ENCODE results near the gene FGGY.
"Not testable (repeated sequence)": the region's sequence is repeated elsewhere in the genome, so short reads cannot be mapped to it uniquely, and the experiment has no call there.

FGGY gene

DNA sequence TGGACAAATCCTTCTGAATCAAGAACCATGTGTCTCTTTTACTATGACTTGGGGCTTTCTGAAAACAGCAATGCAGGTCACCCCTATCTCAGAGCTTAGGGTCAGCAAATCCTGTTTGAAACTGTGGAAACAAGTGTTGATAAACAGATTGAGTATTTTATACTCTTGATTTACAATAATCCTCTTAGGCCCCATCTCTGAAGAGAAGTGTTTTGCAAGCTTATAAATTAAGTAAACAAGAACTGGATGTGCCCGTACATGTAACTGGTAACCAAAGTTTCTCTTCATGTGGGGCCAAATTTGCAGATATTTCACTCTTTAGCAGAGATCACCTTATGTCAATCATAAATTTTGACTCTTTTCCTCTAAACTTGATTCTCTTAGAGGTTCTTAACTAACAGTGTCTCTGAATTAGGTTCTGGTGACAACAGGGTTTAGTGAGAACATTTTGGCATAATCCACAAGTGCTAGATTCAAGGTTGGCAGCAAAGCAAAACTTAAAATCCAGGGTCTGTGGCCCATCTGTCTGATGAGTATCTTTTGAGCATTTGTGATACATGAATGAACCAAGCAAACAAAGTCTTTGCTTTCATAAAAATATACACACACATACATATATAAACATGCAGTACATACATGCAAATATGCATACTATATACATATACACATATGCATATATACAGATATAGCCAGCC is 334.8 kb downstream of the FGGY start:
- no peak for DNase-seq

DNA sequence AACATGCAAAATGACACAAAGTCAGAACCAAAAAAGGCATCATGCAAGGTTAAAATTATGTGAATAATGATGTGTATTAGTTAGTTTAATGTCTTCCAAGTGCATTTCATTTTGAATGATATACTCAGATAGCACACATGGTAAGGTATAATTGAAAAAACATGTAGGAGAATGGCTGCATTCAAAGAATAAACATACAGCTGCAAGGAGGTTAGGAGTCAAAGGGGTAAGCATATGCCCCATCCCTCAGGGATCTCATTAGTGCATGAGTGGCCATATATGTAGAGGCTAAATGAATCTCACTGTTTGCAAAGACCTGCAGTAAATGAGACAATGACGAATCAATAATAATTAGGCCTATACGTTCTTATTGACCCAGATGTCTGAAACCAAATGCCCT is 338.2 kb downstream of the FGGY start:
- no peak for DNase-seq

DNA sequence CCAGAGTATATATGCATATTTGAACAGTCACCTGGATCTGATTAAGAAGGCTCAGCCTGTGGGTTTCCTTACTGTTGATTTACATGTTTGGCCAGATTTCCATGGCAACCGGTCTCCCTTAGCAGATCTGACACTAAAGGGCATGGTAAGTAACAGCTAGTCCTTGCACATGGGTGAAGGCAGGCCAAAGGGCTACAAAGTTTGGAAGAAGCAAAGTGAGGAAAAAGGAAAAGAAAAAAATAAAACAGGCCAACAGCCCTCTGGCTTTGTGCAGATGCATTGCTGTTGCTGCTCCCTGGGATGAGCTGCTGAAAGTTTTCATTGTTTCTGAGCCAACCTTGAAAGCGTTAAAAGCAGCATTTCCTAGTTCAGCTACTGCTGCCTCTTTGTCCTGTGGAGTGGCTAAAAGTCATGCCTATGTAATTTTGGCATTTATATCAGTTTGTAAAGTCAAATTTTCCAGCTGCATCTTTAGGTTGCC is 341.4 kb downstream of the FGGY start:
- DNase-seq, result no peak

DNA sequence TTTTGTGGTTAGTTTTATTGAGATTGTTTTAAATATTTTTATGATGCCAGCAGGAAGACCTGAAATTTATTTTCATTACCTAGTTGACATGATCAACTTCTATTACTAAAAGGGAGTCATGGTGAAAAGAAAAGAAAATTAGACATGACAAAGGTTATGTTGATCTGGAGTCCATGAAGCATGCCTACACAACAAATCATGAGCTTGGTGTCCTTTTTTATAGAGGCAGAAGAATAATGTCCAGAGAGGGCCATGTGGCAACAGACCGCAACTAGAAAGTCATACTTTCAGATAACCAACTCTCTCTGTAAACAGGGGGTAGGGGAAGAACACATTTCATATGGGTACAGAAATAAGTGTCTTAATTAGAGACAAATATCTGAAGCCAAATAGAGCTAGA is 342.4 kb downstream of the FGGY start:
- no peak for DNase-seq

DNA sequence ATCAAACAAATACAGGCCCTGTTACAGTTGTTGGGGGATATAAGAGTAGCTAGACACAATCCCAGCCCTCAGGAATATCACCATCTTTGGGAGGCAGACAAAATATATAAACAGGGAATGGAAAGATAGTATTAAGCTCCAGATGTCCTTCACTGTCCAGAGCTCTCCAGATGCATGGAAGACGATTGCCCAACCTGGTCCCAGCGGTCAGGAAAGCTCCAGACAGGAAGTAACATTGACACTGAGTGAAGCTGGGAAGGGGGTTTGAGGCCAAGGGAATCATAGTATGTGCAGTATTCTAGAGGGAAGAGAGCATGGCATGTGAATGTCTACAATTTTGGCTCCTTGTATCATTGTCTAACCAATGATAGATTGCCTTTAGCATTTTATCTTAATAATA is 344.0 kb downstream of the FGGY start:
- DNase-seq, result no peak

DNA sequence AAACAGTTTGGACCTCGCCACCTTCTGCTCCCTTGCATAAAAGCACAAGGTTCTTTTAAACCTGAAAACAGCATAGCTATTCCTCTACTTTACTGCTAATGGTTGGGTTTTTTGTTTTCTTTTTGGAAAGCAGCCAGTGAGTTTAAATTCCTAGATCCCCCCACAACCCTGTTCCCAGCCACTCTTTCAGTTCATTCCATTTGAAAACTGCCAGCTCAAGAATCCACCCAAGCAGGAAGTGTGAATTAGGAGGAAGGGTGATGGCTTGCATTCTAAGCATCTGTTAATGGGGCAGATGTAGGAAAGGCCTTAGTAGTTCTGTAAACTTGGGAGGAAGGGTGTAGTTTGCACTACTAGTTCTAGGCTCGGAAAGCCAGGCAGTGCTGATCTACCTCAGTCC is 344.9 kb downstream of the FGGY start:
- peak in 2 of 56 donors; percentile 1 to 12 for DNase-seq

DNA sequence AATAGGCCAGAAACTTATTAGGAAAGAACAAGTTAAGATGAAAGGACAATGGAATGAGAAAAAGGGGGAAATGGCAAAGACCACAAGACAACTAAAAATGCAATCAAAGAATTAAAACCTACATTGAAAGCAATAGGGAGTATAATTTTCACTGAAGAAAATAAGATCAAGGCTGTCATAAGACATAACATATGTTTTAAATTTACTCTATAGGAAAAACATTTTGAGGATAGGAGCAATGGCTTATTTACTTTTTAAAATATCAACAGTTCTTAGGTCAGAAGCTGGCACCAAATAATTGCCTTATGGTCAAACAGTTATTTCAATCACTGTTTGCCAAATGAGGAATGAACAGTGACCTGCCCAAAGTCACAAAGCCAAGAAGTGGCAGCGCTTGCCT is 346.6 kb downstream of the FGGY start:
- no peak for DNase-seq

DNA sequence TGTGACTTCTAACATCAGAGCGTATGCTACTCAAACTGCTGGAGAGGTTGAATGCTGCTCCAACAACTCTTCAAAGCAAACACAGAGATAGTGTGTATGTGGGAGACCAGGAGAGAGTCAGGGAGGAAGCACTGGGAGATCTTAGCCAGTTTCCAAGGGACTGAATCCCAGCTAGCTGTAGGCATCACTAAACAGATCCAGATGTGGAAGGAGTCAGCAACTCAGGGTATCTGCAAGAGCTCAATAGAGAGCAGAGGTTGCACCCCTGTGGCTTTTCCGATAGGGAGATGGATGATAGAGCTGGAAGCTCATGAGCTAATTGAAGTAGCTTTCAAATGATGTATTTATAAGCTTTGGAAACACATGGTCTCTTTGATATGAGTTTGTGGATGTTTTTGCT is 349.0 kb downstream of the FGGY start:
- no peak for DNase-seq

DNA sequence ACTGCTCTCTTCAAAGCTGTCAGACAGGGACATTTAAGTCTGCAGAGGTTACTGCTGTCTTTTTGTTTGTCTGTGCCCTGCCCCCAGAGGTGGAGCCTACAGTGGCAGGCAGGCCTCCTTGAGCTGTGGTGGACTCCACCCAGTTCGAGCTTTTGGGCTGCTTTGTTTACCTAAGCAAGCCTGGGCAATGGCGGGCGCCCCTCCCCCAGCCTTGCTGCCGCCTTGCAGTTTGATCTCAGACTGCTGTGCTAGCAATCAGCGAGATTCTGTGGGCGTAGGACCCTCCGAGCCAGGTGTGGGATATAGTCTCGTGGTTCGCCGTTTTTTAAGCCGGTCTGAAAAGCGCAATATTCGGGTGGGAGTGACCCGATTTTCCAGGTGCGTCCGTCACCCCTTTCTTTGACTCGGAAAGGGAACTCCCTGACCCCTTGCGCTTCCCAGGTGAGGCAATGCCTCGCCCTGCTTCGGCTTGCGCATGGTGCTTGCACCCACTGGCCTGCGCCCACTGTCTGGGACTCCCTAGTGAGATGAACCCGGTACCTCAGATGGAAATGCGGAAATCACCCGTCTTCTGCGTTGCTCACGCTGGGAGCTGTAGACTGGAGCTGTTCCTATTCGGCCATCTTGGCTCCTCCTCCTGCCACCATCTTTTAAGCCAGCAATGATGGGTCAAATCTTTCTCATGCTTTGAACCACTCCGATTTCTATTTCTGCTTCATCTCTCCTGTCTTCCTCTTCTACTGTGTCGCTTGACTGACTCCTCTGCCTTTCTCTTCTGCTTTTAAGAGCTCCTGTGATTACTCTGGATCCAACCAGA is 356.5 kb downstream of the FGGY start:
- not testable (repeated sequence) for DNase-seq

DNA sequence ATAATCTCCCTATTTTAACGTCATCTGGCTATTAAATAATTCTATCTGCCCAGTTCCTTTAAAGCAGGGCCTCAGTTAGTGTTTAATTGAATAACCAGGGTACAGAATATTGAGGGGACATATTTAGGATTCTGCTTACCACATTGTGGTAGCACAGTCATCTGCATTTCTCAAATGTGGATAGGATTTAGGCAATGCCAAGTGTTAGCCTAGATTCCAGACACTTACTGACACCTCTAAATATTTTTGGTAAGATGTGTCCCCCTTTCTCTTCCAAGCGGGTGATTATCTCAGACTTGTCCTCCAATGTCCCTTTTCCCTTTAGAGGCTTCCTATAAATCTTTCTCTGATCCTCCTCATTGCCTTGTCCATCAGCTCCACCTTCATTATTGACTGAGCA is 357.1 kb downstream of the FGGY start:
- DNase-seq, result no peak

DNA sequence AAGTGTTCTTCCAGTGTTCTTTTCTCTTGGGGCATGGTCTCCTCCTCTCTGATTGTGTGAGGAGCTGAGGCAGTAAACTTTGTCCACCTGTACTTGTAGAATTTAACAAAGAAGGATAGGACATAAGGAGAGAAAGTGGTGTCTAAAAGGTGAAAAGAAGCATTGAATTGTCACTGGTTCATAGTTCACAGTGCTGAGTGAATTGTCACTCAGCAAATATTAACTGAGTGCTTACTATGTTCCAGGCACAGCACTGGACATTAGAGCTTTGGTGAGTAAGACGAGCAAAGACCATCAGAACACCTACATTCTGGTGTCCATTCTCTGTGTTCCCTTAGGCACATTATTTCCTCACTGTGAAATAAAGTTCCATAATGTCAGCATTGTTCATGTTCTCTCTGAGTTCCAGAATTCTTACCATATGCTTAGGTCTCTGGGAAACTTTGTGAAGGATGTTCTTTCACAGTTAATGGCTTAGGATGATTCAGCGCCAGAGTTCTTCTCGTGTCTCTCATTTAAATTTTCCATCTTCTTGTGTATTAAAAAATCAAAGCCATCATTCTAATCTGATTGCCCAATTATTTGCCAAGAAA is 361.1 kb downstream of the FGGY start:
- no peak for DNase-seq

DNA sequence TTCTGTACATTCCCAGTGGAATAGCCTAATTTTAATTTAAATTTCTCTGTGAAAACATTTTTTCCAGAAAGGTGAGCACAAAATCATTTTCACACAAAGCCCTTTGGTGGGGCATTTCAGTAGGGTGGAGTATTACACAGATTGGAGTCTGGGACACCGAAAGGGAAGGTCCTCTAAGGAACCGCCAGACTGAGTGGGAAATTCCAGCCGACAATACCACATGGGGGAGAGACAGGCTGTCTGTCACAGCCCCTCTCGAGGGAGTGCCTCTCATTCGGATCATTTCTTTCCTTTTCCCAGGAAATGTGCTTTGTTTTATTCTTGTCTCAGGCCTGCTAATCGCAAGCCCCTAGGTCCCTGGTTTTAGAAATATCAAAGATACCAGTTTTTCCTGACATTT is 367.3 kb downstream of the FGGY start:
- DNase-seq, result no peak

DNA sequence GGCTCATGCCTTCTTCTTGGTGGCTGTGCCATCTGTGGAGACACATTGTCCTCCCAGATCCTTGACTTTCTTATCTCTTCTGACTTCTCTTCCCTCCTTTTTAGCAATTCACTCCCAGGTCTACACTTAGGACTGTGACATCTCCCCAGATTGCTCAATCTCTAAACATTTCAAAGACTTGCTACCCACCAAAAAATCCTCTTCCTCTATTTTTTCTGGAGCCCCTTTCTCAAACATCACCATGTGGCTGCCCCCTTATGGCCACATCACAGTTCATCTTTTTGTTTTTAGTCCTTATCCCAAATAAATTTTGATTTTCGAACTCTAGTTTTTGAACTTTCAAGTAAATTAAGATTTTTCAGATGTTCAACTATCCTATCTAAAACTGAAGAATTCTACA is 369.2 kb downstream of the FGGY start:
- DNase-seq, result no peak

DNA sequence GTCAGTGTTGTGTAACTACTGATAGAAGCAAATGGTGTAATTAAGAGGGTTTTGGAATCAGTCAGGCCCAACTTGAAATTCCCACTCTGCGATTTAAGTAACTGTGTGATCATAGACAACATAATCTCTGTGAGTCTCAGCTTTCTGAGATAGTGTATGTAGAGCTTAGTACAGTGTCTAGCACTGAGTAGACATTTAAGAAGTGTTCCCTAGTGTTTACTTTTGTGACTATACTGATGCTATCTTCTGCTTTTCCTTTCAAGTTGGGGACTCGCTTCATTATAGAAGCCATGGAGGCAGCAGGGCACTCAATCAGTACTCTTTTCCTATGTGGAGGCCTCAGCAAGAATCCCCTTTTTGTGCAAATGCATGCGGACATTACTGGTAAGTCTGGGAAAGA is 370.1 kb downstream of the FGGY start:
- no peak for DNase-seq

DNA sequence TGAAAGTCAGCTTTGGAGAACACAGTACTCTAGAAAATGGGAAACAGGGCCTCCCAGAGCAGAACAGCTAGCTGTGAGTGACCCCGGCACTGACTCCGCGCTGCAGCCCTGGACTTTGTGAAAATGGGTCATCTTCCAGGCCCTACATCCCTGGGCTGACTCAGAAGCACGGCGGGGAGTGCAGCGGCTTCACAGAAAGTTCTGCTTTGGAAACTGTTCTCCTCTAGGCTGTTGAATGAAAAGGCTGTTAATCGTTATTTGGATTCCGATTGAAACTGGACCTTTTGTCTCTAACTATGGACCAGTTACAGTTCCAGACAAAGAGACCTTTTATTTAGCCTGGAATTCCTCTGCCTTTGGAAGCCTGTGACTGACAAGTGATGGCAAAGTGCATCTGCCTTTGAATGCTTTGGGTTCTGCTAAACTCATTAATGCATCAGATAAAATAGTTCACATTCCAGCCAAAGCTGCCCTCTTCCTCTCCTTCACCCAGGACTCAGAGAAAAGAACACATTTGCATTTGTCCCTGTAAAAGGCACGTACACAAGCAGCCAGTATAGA is 372.9 kb downstream of the FGGY start:
- DNase-seq, result peak in 39 of 56 donors; percentile 5 to 66 (median 40)

DNA sequence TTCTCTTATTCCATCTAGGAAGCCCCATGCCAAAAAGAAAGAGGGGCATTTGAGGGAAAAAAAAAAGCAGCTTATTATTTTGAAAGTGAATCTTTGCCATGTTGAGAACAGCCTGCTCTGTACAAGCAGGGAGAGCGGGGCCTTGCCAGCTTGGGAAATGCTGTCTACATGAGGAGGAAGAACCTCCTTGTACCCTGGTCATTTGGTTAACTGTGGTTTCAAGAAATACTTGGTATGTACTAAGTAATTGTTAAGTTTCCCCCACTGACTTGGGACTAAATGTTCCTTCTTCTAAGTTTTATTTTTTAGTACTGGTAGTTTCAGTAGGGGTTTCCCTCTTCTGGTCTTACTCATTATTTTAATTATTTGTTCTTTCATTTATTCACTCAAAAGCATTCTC is 373.8 kb downstream of the FGGY start:
- peak in 1 of 56 donors; percentile 5 for DNase-seq

DNA sequence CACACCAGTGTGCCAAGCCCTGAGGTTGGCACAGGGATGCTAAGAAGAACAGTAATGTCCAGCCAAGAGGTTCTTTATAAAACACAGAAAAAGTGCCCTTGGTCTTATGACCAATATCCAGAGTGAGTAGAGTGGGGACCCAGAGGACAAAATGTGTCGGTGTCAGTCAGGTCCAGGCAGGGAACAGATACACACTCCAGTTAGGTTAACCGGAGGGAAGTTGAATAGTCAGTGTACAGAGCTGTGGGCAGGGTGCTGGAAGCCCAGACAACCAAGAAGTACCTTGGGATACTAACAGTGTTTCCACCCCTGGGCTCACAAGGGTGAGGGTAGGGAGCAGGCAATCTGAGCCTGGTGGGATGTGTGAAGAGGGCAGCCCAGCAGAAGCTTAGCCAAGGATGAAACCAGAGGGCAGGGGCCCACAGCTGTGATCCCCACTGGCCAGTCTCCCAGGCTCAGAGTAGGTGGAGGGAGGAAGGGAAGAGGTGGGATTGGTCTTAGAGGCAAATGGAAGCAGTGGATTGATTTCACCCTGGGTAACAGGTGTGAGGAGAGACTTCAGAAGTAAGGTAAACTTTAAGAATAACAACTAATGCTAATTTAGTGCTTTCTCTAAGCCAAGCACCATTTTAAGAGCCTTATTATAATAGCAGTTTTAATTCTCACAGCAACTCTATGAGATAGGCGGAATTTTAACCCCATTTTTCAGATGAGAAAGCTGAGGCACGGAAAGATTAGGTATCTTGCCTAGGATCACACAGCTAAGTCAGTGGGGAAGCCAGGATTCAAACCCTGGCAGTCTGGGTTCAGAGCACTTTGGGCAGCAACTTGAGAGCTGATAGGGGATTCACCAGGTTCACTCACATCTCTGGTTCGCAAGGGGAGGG is 374.4 kb downstream of the FGGY start:
- DNase-seq, result peak in 2 of 56 donors; percentile 4 to 5

DNA sequence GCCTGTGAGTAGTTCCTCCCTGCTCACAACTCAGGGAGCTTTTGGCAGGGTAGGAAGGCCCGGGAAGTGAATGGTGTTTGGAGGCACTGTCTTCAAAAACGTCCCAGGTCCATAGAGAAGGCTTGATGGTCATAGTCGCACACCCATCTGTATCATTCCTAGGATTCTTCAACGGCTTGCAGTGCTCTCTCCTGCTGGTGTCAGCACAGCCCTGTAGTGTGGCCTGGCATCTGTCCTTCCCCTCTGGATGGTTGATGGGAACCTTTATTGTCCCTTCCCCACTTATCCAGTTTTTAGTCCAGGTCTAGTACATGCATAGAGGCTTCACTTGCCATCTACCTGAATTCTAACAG is 375.0 kb downstream of the FGGY start:
- no peak for DNase-seq

DNA sequence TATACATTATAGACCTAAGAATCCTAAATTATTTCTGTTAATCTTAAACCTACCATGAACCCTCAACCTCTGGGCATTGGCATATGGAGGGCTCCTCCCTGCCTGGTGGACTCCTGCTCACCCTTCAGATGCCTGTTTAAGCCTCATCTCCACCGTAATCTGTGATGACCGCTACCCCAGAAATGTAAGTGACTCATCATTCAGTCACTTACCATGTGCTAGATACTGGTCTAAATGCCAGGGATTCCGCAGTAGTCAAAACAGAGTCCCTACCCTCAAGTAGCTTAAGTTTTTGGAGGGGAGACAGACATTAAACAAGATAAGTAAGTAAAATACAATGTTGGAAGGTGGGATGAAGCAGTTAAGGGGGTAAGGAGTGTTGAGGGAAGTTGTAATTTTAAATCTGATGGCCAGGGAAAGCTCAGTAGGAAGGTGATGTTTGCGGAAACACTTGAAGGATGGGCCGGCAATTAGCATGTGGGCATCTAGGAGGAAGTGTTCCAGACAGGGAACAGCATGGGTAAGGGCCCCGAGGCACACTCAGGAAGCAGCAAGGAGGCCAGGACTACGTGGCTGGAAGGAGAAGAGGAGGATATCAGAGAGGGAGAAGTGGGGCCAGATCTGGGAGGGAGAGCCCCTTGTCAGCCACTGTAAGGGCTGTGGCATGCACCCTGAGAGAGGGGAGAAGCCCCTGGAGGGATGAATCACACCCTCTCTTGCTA is 376.1 kb downstream of the FGGY start:
- DNase-seq, result peak in 2 of 56 donors; percentile 13 to 43

Data from amygdala (tissue), 56 donors.